GM13977 (cell line): ENCODE data around the gene MARS2.
"Not testable (repeated sequence)": the region's sequence is repeated elsewhere in the genome, so short reads cannot be mapped to it uniquely, and the experiment has no call there.

Experiments
- DNase-seq: peaks from one replicate; pipeline ENCODE4 v3.0.0; 2012; ENCODE audit warnings: low spot score
- in situ Hi-C: fragments of 300-500 bp; cut with MboI; formaldehyde crosslinking; loops from one replicate; pipeline ENCODE4 v1.12.0; 2022; ENCODE audit warnings: low sequenced_read_pairs, low pct_unique_long_range_greater_than_20kb, mixed read lengths, inconsistent platforms; ENCODE audit not compliant: unreplicated experiment
- TF ChIP-seq, protein P1 (sequence below): IDR thresholded peaks from 2 replicates; pipeline ENCODE4 v1.5.1; 2012; ENCODE audit warnings: mild to moderate bottlenecking, control low read depth; ENCODE audit not compliant: insufficient read depth; ENCODE audit errors: extremely low read depth, missing control alignments

MARS2 gene

DNA sequence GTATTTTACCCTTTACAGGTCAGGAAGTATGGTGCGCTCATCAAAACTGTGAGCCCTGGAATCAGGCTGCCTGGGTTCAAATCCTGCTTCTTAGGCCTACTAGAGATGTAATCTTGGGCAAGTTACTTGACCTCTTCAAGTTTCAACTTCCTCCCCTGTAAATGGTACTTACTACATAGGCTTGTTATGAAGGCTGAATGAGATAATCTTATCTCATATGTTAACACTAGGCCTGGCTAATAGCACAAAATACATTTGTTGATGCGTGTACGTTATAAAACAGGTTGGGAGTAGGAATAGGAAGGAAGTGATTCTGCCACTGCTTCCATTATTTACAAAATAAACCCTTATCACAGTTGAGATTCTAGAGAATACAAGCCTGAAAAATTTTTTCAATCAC is 28.1 kb upstream of the MARS2 start:
- TF ChIP-seq, protein P1, sequence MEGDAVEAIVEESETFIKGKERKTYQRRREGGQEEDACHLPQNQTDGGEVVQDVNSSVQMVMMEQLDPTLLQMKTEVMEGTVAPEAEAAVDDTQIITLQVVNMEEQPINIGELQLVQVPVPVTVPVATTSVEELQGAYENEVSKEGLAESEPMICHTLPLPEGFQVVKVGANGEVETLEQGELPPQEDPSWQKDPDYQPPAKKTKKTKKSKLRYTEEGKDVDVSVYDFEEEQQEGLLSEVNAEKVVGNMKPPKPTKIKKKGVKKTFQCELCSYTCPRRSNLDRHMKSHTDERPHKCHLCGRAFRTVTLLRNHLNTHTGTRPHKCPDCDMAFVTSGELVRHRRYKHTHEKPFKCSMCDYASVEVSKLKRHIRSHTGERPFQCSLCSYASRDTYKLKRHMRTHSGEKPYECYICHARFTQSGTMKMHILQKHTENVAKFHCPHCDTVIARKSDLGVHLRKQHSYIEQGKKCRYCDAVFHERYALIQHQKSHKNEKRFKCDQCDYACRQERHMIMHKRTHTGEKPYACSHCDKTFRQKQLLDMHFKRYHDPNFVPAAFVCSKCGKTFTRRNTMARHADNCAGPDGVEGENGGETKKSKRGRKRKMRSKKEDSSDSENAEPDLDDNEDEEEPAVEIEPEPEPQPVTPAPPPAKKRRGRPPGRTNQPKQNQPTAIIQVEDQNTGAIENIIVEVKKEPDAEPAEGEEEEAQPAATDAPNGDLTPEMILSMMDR = no peak
- in situ Hi-C loops = no loop called here
- DNase-seq = no peak

DNA sequence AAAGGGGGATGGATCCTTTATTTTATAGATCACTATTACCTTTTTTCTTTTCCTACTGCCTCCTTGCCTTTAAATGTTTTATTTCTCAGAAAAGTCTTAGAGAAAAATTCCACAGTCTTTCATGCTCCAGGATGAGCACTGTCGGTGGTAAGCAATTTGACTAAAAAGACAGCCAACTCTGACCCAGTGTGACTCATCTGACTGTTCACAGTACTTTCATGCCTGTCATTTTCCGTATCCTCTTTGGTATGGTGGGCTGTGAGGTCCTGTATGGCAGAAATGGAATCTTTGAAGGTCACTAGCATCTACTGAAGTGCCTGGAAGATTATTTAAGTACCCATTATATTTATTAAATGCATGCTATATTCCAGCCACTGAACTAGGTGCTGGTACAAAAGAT is 27.7 kb upstream of the MARS2 start:
- no peak for DNase-seq
- in situ Hi-C loops = no loop called here
- TF ChIP-seq, protein P1 = no peak

- DNase-seq, in situ Hi-C loops: not testable (repeated sequence)
Measured at GRCh38 chr2:197695206-197695605, 10.0 kb upstream of the MARS2 start.

GRCh38 chr2:197695971-197696370 is 9.2 kb upstream of the MARS2 start:
- in situ Hi-C loops, DNase-seq: not testable (repeated sequence)

DNA sequence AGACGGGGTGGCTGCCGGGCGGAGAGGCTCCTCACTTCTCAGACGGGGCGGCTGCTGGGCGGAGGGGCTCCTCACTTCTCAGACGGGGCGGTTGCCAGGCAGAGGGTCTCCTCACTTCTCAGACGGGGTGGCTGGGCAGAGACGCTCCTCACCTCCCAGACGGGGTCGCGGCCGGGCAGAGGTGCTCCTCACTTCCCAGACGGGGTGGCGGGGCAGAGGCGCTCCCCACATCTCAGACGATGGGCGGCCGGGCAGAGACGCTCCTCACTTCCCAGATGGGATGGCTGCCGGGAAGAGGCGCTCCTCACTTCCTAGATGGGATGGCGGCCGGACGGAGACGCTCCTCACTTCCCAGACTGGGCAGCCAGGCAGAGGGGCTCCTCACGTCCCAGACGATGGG is 8.6 kb upstream of the MARS2 start:
- in situ Hi-C loops, DNase-seq: not testable (repeated sequence)

- in situ Hi-C loops, DNase-seq: not testable (repeated sequence)
Measured at GRCh38 chr2:197699724-197700123, 5.4 kb upstream of the MARS2 start.

GRCh38 chr2:197700960-197701359 is 4.2 kb upstream of the MARS2 start:
- in situ Hi-C loops = no loop called here
- TF ChIP-seq, protein P1 = no peak
- no peak for DNase-seq

DNA sequence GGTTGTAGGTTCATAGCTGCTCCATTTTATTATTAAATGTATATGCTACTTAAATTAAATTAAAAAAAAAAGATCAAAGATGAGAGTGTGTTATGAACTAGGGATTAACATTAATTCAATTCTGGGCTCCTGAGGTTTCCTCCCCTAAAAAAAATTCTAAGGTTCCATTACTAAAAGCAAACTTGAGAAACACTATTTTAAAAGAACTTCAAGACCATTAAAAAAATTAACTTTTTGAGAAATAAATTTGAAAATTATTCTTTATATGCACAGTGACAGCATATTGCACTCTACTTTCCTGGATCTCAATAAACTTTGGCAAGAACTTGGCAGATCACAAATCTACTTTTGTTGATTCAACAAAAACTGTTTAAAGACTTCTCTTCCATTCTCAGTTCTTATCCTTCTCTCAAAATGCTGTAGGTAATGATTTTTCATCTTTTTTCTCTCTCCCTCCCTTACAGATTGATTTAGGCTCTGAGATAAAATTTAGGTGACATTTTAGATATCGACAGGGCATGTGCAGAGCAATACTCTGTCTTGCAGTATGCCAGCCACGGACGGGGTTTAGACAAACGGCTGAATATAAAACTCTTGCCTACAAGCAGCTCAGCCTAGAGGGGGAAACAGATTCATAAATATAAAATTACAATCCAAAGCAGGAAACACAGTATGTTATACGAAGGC is 592 bp upstream of the MARS2 start:
- TF ChIP-seq, protein P1 = no peak
- in situ Hi-C loops = no loop called here
- no peak for DNase-seq

GRCh38 chr2:197705912-197706838 is 1.0 kb downstream of the MARS2 start:
- no peak for DNase-seq
- in situ Hi-C loops = no loop called here
- TF ChIP-seq, protein P1 = peak; percentile 7
